HepG2 (cell line): ENCODE results near the gene MTREX.

Source experiments
- IRF2 ChIP-seq: IDR thresholded peaks from 2 replicates; pipeline ENCODE4 v1.6.1; 2018; ENCODE audit warnings: missing genetic modification reagents, missing compliant biosample characterization
- TF ChIP-seq, protein P1 (sequence below): sonication (generic); formaldehyde crosslinking; IDR thresholded peaks from 2 replicates; pipeline ENCODE4 v1.5.0; 2020; ENCODE audit warnings: mild to moderate bottlenecking, missing genetic modification reagents, moderate library complexity

DNA sequence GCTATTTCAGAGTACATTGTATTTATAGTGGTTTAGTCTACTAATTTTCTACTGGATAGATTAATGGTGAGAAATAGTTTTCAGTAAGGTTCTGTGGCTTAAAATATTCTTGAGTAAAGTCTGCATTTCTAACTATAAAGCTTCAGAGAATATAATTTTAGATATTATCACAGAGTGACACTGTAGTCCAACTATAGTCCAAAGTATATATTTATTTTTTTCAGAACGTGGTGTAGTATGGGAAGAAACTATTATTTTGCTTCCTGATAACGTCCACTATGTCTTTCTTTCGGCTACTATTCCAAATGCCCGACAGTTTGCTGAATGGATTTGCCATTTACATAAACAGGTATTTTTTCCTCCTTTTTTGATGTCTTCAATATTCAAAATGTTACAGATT, 35.3 kb downstream of the MTREX start:
- no peak for TF ChIP-seq IRF2 (CRISPR knock-in tag)
- TF ChIP-seq, protein P1, sequence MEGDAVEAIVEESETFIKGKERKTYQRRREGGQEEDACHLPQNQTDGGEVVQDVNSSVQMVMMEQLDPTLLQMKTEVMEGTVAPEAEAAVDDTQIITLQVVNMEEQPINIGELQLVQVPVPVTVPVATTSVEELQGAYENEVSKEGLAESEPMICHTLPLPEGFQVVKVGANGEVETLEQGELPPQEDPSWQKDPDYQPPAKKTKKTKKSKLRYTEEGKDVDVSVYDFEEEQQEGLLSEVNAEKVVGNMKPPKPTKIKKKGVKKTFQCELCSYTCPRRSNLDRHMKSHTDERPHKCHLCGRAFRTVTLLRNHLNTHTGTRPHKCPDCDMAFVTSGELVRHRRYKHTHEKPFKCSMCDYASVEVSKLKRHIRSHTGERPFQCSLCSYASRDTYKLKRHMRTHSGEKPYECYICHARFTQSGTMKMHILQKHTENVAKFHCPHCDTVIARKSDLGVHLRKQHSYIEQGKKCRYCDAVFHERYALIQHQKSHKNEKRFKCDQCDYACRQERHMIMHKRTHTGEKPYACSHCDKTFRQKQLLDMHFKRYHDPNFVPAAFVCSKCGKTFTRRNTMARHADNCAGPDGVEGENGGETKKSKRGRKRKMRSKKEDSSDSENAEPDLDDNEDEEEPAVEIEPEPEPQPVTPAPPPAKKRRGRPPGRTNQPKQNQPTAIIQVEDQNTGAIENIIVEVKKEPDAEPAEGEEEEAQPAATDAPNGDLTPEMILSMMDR (CRISPR knock-in tag) = no peak
